A172 (cell line): ENCODE measurements around the gene NAPSA. TPM values are rescaled to one million over a fixed set of nuclear protein-coding genes. Genes with fewer than 3 reads are reported as not detected.
"Not testable (repeated sequence)": the region's sequence is repeated elsewhere in the genome, so short reads cannot be mapped to it uniquely, and the experiment has no call there.

Experiments
- DNase-seq: peaks from one replicate; pipeline ENCODE4 v3.0.0-alpha.2; 2015; ENCODE audit warnings: low spot score
- total RNA-seq: library from RNA; depleted of rRNA; stranded (reverse); fragments of >200 nt; shearing (Covaris generic); gene quantifications from 2 replicates; pipeline ENCODE4 v1.2.3, GENCODE V29; 2014; rRNA removed

The NAPSA gene
- total RNA-seq, result 0.07 and 0.16 TPM in 2 replicates

- DNase-seq, result no peak
Observed at GRCh38 chr19:50365434-50366306, at the start of gene NAPSA. NAPSA (minus strand) TSS chr19:50365639; CDS start chr19:50365621, 18 bp downstream.

- DNase-seq, result no peak
Observed at GRCh38 chr19:50413531-50413930, 48.1 kb upstream of the NAPSA start.

GRCh38 chr19:50413096-50413495, 47.7 kb upstream of the NAPSA start:
- DNase-seq, result no peak

GRCh38 chr19:50412419-50412818, 47.0 kb upstream of the NAPSA start:
- DNase-seq, result no peak

- DNase-seq, result no peak
Observed at GRCh38 chr19:50410109-50410508, 44.7 kb upstream of the NAPSA start.

- DNase-seq, result no peak
Observed at GRCh38 chr19:50409347-50409746, 43.9 kb upstream of the NAPSA start.

- DNase-seq, result no peak
Observed at GRCh38 chr19:50406829-50407228, 41.4 kb upstream of the NAPSA start.

GRCh38 chr19:50406156-50406820, 40.8 kb upstream of the NAPSA start:
- no peak for DNase-seq

- no peak for DNase-seq
Observed at GRCh38 chr19:50402544-50403301, 37.3 kb upstream of the NAPSA start.

- DNase-seq, result no peak
Observed at GRCh38 chr19:50401605-50402450, 36.4 kb upstream of the NAPSA start.

GRCh38 chr19:50399368-50399745, 33.9 kb upstream of the NAPSA start:
- DNase-seq, result no peak

- DNase-seq, result no peak
Observed at GRCh38 chr19:50398675-50399367, 33.4 kb upstream of the NAPSA start.

- no peak for DNase-seq
Observed at GRCh38 chr19:50394017-50394416, 28.6 kb upstream of the NAPSA start.

- no peak for DNase-seq
Observed at GRCh38 chr19:50393589-50393988, 28.1 kb upstream of the NAPSA start.

- DNase-seq, result no peak
Observed at GRCh38 chr19:50392759-50393158, 27.3 kb upstream of the NAPSA start.

- DNase-seq, result not testable (repeated sequence)
Observed at GRCh38 chr19:50390952-50391351, 25.5 kb upstream of the NAPSA start.

GRCh38 chr19:50390295-50390694, 24.9 kb upstream of the NAPSA start:
- DNase-seq, result not testable (repeated sequence)

- no peak for DNase-seq
Observed at GRCh38 chr19:50387868-50388245, 22.4 kb upstream of the NAPSA start.

- DNase-seq, result no peak
Observed at GRCh38 chr19:50387176-50387867, 21.9 kb upstream of the NAPSA start.
